ENCODE data around the gene CST5. TPM values are rescaled to one million over a fixed set of nuclear protein-coding genes. Genes with fewer than 3 reads are reported as not detected.

Gene CST5
- polyA plus RNA-seq, 3 donors = not detected

- Histone ChIP-seq H2AFZ (ENCODE audit: insufficient read depth, low read depth, low read length, poor library complexity, severe bottlenecking) (no peak overlapping the region), H4K20me1 (ENCODE audit: insufficient read depth, low read length) (no peaks in the 10 kb centered on the region), H3K9ac (ENCODE audit: insufficient read depth, low read length, poor library complexity, severe bottlenecking) (no peak overlapping the region), H3K36me3 (replicated peaks in 1 of 2; ENCODE audit: control insufficient read depth in 1 of 2, insufficient read depth in 2 of 2, low read length in 2 of 2) (no peaks in the 10 kb centered on the region), H3K4me2 (replicated peaks; ENCODE audit: extremely low read depth, low read length, poor library complexity, severe bottlenecking) (no peak overlapping the region), H3K4me3 (replicated peaks in 1 of 3; ENCODE audit: low read depth in 2 of 3, low read length in 3 of 3) (no peak overlapping the region), H3K27me3 (ENCODE audit: control insufficient read depth in 2 of 2, insufficient read depth in 2 of 2, low read length in 2 of 2) (no peaks in the 10 kb centered on the region), H3K4me1 (ENCODE audit: control insufficient read depth in 1 of 2, insufficient read depth in 2 of 2, low read length in 2 of 2) (no peaks in the 10 kb centered on the region), H3K27ac (ENCODE audit: low read depth in 1 of 2, low read length in 2 of 2) (no peak overlapping the region), H3K9me3 (replicated peaks in 1 of 2; ENCODE audit: control insufficient read depth in 1 of 2, insufficient read depth in 1 of 2, low read length in 2 of 2) (peaks cover 3 to 6% of the 10 kb centered on the region in 2 donors), H3K79me2 (ENCODE audit: insufficient read depth, low read length) (no peaks in the 10 kb centered on the region)
- H3K27ac Mint-ChIP-seq = no peak overlapping the region
- peaks cover 0 to 18% (median 7%) of the 10 kb centered on the region in 7 donors for H3K9me3 Mint-ChIP-seq
- intact Hi-C loops (cut with micrococcal nuclease) = no loop called here
- no peaks in the 10 kb centered on the region for H3K4me1 Mint-ChIP-seq
- H3K27me3 Mint-ChIP-seq (ENCODE audit: low read depth in 3 of 3) = peaks cover 2 to 5% (median 2%) of the 10 kb centered on the region in 3 donors
- no peak overlapping the region for H3K4me3 Mint-ChIP-seq
- no peaks in the 10 kb centered on the region for H3K36me3 Mint-ChIP-seq
- DNase-seq = no peak
- 83% methylated on average over 3 of the region's 4 CpGs for whole genome bisulfite sequencing (ENCODE audit: insufficient coverage)
- TF ChIP-seq CTCF (IDR thresholded peaks at IDR 0.05) = no peak
Observed at GRCh38 chr20:23910210-23910609, 30.7 kb upstream of the CST5 start.

GRCh38 chr20:23909390-23909789 is 29.8 kb upstream of the CST5 start:
- no peak overlapping the region for H2AFZ ChIP-seq (ENCODE audit: insufficient read depth, low read depth, low read length, poor library complexity, severe bottlenecking)
- no peaks in the 10 kb centered on the region for H3K36me3 ChIP-seq (replicated peaks in 1 of 2; ENCODE audit: control insufficient read depth in 1 of 2, insufficient read depth in 2 of 2, low read length in 2 of 2)
- no peak for TF ChIP-seq CTCF (IDR thresholded peaks at IDR 0.05)
- no peak overlapping the region for H3K4me2 ChIP-seq (replicated peaks; ENCODE audit: extremely low read depth, low read length, poor library complexity, severe bottlenecking)
- H3K4me3 ChIP-seq (replicated peaks in 1 of 3; ENCODE audit: low read depth in 2 of 3, low read length in 3 of 3) = no peak overlapping the region
- H3K4me1 Mint-ChIP-seq = no peaks in the 10 kb centered on the region
- no peaks in the 10 kb centered on the region for H3K4me1 ChIP-seq (ENCODE audit: control insufficient read depth in 1 of 2, insufficient read depth in 2 of 2, low read length in 2 of 2)
- intact Hi-C loops (cut with micrococcal nuclease) = no loop called here
- H3K27ac ChIP-seq (ENCODE audit: low read depth in 1 of 2, low read length in 2 of 2) = no peak overlapping the region
- peaks cover 3 to 6% of the 10 kb centered on the region in 2 donors for H3K9me3 ChIP-seq (replicated peaks in 1 of 2; ENCODE audit: control insufficient read depth in 1 of 2, insufficient read depth in 1 of 2, low read length in 2 of 2)
- no peaks in the 10 kb centered on the region for H3K36me3 Mint-ChIP-seq
- peaks cover 2 to 5% (median 2%) of the 10 kb centered on the region in 3 donors for H3K27me3 Mint-ChIP-seq (ENCODE audit: low read depth in 3 of 3)
- no peak overlapping the region for H3K9ac ChIP-seq (ENCODE audit: insufficient read depth, low read length, poor library complexity, severe bottlenecking)
- no peaks in the 10 kb centered on the region for H3K79me2 ChIP-seq (ENCODE audit: insufficient read depth, low read length)
- DNase-seq = no peak
- no peaks in the 10 kb centered on the region for H4K20me1 ChIP-seq (ENCODE audit: insufficient read depth, low read length)
- 100% methylated on average over 2 of the region's 2 CpGs for WGBS (ENCODE audit: insufficient coverage)
- H3K27ac Mint-ChIP-seq = no peak overlapping the region
- peaks cover 0 to 18% (median 11%) of the 10 kb centered on the region in 7 donors for H3K9me3 Mint-ChIP-seq
- no peaks in the 10 kb centered on the region for H3K27me3 ChIP-seq (ENCODE audit: control insufficient read depth in 2 of 2, insufficient read depth in 2 of 2, low read length in 2 of 2)
- no peak overlapping the region for H3K4me3 Mint-ChIP-seq
